ENCODE results near the gene DHH. TPM values are rescaled to one million over a fixed set of nuclear protein-coding genes. Genes with fewer than 3 reads are reported as not detected.

DHH gene
- polyA plus RNA-seq, 1 of the 3 experiments (the other 2 are of a cell fraction), result 0.13 TPM

- Histone ChIP-seq H3K9me3 (no peaks in the 10 kb centered on the region), H3K79me2 (ENCODE audit: insufficient read depth) (no peaks in the 10 kb centered on the region), H3K27me3 (ENCODE audit: insufficient read depth) (no peaks in the 10 kb centered on the region), H3K9ac (no peak overlapping the region), H3K4me2 (no peak overlapping the region), H3K4me3 (ENCODE audit: low read depth in 2 of 2, low read length in 1 of 2) (no peak overlapping the region), H3F3A (replicated peaks; ENCODE audit: insufficient read depth) (no peaks in the 10 kb centered on the region), H3K27ac (ENCODE audit: low read depth in 2 of 2, low read length in 1 of 2) (no peak overlapping the region), H4K20me1 (ENCODE audit: insufficient read depth) (no peaks in the 10 kb centered on the region), H3K36me3 (replicated peaks in 1 of 2; ENCODE audit: control insufficient read depth in 1 of 2, insufficient read depth in 2 of 2, low read length in 1 of 2) (peaks cover 41 to 89% of the 10 kb centered on the region in 2 experiments), H2AFZ (ENCODE audit: low read depth) (no peak overlapping the region), H3K9me2 (no peaks in the 10 kb centered on the region), H3K4me1 (ENCODE audit: control insufficient read depth in 1 of 2, insufficient read depth in 2 of 2, low read depth in 1 of 2, low read length in 1 of 2) (no peaks in the 10 kb centered on the region)
- POLR2A ChIA-PET, result interaction anchor here (1.3 kb wide), 1 partner anchor 8 kb away, joined by 3 read pairs; no protein-coding TSS in a partner anchor
- WGBS (ENCODE audit: low lambda C conversion rate), result 96% methylated on average over 5 of the region's 7 CpGs
- no peak for DNase-seq
- CTCF ChIA-PET, result interaction anchor here (0.9 to 1.8 kb wide), 8 partner anchors 11 to 134 kb away, joined by 3 to 8 read pairs (median 5); a partner anchor contains a TSS
- TF ChIP-seq MEF2A (IDR thresholded peaks at IDR 0.05; ENCODE audit: borderline replicate concordance, low read depth), result no peak
These were observed 56.7 kb downstream of the DHH start for GRCh38 chr12:49037947-49038237.

- Histone ChIP-seq H3K79me2 (ENCODE audit: insufficient read depth) (no peaks in the 10 kb centered on the region), H3K27me3 (ENCODE audit: insufficient read depth) (no peaks in the 10 kb centered on the region), H3K9me2 (no peaks in the 10 kb centered on the region), H3K36me3 (replicated peaks in 1 of 2; ENCODE audit: control insufficient read depth in 1 of 2, insufficient read depth in 2 of 2, low read length in 1 of 2) (peaks cover 40 to 88% of the 10 kb centered on the region in 2 experiments), H3K4me1 (ENCODE audit: control insufficient read depth in 1 of 2, insufficient read depth in 2 of 2, low read depth in 1 of 2, low read length in 1 of 2) (no peaks in the 10 kb centered on the region), H3K27ac (ENCODE audit: low read depth in 2 of 2, low read length in 1 of 2) (no peak overlapping the region), H2AFZ (ENCODE audit: low read depth) (no peak overlapping the region), H3K4me2 (no peak overlapping the region), H3K4me3 (ENCODE audit: low read depth in 2 of 2, low read length in 1 of 2) (no peak overlapping the region), H3K9me3 (no peaks in the 10 kb centered on the region), H3F3A (replicated peaks; ENCODE audit: insufficient read depth) (no peaks in the 10 kb centered on the region), H3K9ac (no peak overlapping the region), H4K20me1 (ENCODE audit: insufficient read depth) (no peaks in the 10 kb centered on the region)
- DNase-seq, result no peak
- POLR2A ChIA-PET, result interaction anchor here (1.0 to 1.1 kb wide), 2 partner anchors 17 to 151 kb away, joined by 3 read pairs; partner anchors contain the start of gene TUBA1A
- WGBS (ENCODE audit: low lambda C conversion rate), result 100% methylated on average over 2 of the region's 9 CpGs
- TF ChIP-seq RAD21 (IDR thresholded peaks at IDR 0.05; ENCODE audit: low read length), result no peak
- TF ChIP-seq TAF1 (IDR thresholded peaks at IDR 0.05; ENCODE audit: borderline replicate concordance, low read depth, low read length), result no peak
- TF ChIP-seq ELF1 (IDR thresholded peaks at IDR 0.05), result no peak
- CTCF ChIA-PET, result interaction anchor here (0.9 to 1.8 kb wide), 11 partner anchors 11 to 198 kb away, joined by 3 to 7 read pairs (median 4); partner anchors contain the start of gene WNT1
These were observed 57.3 kb downstream of the DHH start for GRCh38 chr12:49037111-49037946.

Small RNAs within 50 kb of the gene (small RNA-seq; reads per million reads assigned to genes)
- gene RF00019, result 0 reads per million in 7 experiments

Other genes with a start within 250 kb of the DHH start
- 50.4 and 52.5 TPM in 2 replicates for gene DDX23, start 242.6 kb downstream of the DHH start, polyA plus RNA-seq (2012; rRNA removed)
- 0.19 and 0.39 TPM in 2 replicates for gene RND1, start 228.9 kb downstream of the DHH start, polyA plus RNA-seq (2012; rRNA removed)
- 23.7 and 28.5 TPM in 2 replicates for gene FKBP11, start 169.3 kb downstream of the DHH start, polyA plus RNA-seq (2012; rRNA removed)
- gene ARF3, start 137.3 kb downstream of the DHH start, polyA plus RNA-seq (2012; rRNA removed), result 204 and 261 TPM in 2 replicates
- gene WNT10B, start 123.1 kb downstream of the DHH start, polyA plus RNA-seq (2012; rRNA removed), result 0.11 and 0.18 TPM in 2 replicates
- not detected in 2 replicates for gene WNT1, start 116.5 kb downstream of the DHH start, polyA plus RNA-seq (2012; rRNA removed)
- gene DDN, start 95.4 kb downstream of the DHH start, polyA plus RNA-seq (2012; rRNA removed), result 0.20 and 0.24 TPM in 2 replicates
- 75.1 and 113 TPM in 2 replicates for gene PRKAG1, start 76.0 kb downstream of the DHH start, polyA plus RNA-seq (2012; rRNA removed)
- gene KMT2D, start 34.0 kb downstream of the DHH start, polyA plus RNA-seq (2012; rRNA removed), result 16.3 and 30.5 TPM in 2 replicates
- 2.2 and 2.3 TPM in 2 replicates for gene RHEBL1, start 24.8 kb downstream of the DHH start, polyA plus RNA-seq (2012; rRNA removed)
- 43.0 and 61.4 TPM in 2 replicates for gene LMBR1L, start 16.0 kb upstream of the DHH start, polyA plus RNA-seq (2012; rRNA removed)
- gene TUBA1B, start 36.6 kb upstream of the DHH start, polyA plus RNA-seq (2012; rRNA removed), result 2,454 and 2,856 TPM in 2 replicates
- 1,427 and 1,906 TPM in 2 replicates for gene TUBA1A, start 94.3 kb upstream of the DHH start, polyA plus RNA-seq (2012; rRNA removed)
- gene TUBA1C, start 170.3 kb upstream of the DHH start, polyA plus RNA-seq (2012; rRNA removed), result 3.3 and 4.6 TPM in 2 replicates
- gene PRPH, start 200.3 kb upstream of the DHH start, polyA plus RNA-seq (2012; rRNA removed), result 1.7 and 1.9 TPM in 2 replicates
- gene TROAP, start 228.5 kb upstream of the DHH start, polyA plus RNA-seq (2012; rRNA removed), result 15.0 and 26.2 TPM in 2 replicates
- gene C1QL4, start 242.4 kb upstream of the DHH start, polyA plus RNA-seq (2012; rRNA removed), result 9.8 and 14.6 TPM in 2 replicates

Data from SK-N-SH (cell line).